Measurements from ENCODE around the gene ZNF536.

- TF ChIP-seq CTCF (IDR thresholded peaks at IDR 0.05) (no peak), POLR2A (IDR thresholded peaks at IDR 0.05) (no peak)
Observed at GRCh38 chr19:30420316-30420715, 48.1 kb downstream of the ZNF536 start.
